ENCODE data around the gene TNS2.

Gene TNS2

DNA sequence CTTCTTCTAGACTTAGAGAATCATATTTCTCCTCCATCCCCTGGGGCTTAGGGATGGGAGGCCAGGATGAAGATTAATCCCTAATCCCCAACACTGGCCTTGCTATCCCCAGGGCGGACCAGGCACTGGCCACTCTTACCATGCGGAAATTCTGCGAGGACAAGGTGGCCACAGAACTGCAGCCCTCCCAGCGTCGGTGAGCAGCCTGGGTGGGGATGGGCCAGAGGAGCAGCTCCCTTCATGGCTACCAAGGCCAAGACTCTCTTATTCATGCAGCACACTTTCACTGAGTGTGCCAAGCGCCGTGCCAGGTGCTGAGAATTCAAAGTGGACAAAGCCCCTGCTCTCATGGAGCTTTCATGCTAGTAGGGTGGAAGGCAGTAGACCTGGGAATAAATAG lies 7.0 kb downstream of the TNS2 start:
- FAIRE-seq, result no peak

DNA sequence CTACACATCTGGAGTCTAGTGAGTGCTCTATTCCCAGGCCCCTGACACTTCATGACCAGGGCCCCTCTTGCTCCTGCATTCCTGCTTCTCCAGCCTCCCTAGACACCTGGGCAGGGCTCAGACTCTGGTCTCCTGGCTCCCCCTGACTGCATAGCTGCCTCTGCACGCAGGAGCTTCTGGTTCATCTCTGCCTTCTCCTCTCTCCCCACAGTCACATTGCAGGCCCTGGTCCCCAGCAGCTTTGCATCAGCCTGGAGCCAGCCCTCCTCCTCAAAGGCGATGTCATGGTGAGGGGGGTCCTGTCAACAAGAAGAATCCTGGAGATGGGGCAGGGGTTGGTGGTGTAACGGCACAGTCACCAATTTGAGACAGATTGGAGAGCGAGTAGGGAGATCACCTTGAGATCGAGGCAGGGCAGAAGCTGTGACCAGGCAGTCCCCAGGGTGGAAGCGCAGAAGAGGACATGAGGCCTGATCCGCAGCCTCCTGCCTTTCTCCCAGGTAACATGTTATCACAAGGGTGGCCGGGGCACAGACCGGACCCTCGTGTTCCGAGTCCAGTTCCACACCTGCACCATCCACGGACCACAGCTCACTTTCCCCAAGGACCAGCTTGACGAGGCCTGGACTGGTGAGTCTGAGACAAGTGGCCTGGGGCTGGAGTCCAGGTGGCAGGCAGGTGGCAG lies 8.1 kb downstream of the TNS2 start:
- no peak for FAIRE-seq

DNA sequence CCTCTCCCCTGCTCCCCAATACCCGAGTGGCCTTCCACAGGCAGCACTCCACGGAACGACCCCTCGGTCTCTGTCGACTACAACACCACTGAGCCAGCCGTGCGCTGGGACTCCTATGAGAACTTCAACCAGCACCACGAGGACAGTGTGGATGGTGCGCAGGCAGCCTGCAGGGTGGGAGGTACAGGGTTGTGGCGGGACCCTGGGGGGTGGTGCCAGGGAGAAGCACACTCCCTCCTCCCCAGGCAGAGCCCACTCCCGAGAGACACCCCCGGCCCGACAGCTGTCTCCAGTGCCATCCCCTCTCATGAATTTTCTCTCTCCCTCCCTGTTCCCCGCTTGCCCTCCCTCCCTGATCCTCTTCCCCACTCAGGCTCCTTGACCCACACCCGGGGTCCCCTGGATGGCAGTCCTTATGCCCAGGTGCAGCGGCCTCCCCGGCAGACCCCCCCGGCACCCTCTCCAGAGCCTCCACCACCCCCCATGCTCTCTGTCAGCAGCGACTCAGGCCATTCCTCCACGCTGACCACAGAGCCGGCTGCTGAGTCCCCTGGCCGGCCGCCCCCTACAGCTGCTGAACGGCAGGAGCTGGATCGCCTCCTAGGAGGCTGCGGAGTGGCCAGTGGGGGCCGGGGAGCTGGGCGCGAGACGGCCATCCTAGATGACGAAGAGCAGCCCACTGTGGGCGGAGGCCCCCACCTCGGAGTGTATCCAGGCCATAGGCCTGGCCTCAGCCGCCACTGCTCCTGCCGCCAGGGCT lies 9.0 kb downstream of the TNS2 start:
- FAIRE-seq, result no peak

DNA sequence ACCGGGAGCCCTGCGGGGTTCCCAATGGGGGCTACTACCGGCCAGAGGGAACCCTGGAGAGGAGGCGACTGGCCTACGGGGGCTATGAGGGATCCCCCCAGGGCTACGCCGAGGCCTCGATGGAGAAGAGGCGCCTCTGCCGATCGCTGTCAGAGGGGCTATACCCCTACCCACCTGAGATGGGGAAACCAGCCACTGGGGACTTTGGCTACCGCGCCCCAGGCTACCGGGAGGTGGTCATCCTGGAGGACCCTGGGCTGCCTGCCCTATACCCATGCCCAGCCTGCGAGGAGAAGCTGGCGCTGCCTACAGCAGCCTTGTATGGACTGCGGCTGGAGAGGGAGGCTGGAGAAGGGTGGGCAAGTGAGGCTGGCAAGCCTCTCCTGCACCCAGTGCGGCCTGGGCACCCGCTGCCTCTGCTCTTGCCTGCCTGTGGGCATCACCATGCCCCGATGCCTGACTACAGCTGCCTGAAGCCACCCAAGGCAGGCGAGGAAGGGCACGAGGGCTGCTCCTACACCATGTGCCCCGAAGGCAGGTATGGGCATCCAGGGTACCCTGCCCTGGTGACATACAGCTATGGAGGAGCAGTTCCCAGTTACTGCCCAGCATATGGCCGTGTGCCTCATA lies 9.7 kb downstream of the TNS2 start:
- FAIRE-seq, result no peak

DNA sequence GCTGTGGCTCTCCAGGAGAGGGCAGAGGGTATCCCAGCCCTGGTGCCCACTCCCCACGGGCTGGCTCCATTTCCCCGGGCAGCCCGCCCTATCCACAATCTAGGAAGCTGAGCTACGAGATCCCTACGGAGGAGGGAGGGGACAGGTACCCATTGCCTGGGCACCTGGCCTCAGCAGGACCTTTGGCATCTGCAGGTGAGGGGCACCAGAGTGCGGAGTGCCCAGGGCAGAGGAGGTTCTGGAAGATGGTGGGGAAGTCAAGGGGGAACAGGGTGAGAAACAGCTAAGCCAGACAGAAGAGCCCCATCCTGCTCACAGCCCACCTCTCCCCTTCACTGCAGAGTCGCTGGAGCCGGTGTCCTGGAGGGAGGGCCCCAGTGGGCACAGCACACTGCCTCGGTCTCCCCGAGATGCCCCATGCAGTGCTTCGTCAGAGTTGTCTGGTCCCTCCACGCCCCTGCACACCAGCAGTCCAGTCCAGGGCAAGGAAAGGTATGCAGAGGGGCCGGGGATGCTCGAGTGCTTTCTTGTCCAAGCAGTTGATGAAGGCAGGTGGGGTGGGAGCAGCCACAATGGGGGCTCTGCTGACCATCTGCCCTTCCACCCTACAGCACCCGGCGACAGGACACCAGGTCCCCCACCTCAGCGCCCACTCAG lies 10.3 kb downstream of the TNS2 start:
- FAIRE-seq, result no peak

DNA sequence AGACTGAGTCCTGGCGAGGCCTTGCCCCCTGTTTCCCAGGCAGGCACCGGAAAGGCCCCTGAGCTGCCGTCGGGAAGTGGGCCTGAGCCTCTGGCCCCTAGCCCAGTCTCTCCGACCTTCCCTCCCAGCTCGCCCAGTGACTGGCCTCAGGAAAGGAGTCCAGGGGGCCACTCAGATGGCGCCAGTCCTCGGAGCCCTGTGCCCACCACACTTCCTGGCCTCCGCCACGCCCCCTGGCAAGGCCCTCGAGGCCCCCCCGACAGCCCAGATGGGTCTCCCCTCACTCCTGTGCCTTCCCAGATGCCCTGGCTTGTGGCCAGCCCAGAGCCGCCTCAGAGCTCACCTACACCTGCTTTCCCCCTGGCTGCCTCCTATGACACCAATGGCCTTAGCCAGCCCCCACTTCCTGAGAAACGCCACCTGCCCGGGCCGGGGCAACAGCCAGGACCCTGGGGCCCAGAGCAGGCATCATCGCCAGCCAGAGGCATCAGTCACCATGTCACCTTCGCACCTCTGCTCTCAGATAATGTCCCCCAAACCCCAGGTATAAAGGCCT lies 10.9 kb downstream of the TNS2 start:
- FAIRE-seq, result no peak

DNA sequence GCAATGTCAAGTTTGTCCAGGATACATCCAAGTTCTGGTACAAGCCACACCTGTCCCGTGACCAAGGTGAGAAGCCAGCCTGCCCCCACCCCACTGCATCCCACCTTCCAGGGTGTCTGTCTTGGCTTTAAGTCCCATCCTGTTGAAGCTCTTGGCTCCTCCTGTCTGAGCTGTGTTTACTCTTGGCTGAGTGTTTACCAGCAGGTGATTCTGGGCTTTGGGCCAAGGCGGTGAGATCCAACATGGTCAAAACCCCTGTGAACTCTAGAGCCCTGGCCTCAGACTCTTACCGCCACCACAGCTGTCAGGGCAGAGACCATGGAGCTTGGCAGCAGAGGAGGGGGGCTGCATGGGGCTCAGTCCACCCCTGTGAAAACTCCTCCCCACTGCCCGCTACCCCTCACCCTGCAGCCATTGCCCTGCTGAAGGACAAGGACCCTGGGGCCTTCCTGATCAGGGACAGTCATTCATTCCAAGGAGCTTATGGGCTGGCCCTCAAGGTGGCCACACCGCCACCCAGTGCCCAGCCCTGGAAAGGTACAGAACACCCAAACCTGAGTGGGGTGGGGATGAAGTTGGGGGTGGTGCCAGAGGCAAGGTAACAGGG lies 11.6 kb downstream of the TNS2 start:
- no peak for FAIRE-seq

DNA sequence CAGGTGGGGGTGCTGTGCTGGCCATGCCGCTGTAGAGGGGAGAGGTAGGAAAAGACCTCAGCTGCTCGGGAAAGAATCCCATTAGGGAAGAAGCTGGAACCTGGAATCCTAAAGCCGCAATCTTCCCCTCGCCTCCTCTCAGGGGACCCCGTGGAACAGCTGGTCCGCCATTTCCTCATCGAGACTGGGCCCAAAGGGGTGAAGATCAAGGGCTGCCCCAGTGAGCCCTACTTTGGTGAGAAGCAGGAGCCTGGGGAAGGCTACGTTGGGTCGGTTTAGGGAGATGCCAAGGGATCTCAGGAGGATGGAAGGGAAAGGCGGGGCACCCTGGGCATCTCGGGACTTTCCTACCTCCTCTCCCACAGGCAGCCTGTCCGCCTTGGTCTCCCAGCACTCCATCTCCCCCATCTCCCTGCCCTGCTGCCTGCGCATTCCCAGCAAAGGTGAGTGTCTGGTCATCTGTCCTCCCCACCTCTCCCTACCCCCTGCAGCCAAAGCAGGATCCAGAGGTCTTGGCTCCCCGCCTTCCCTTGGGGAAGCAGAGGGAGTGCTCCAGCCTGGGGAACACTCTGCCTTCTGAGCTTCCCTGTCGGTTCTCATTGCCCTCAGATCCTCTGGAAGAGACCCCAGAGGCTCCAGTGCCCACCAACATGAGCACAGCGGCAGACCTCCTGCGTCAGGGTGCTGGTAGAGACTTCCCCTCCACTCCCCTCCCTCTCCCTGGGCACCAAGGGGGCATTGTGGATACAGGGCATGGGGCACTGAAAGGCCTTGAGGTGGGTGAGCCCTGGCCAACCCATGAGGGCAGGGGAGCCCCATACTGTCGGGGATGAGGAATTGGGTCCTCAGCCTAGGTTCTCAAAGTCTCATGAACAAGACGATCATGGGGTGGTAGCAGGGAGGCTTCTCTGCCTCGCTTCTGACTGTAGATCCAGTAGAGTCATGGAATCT lies 12.4 kb downstream of the TNS2 start:
- FAIRE-seq, result no peak

DNA sequence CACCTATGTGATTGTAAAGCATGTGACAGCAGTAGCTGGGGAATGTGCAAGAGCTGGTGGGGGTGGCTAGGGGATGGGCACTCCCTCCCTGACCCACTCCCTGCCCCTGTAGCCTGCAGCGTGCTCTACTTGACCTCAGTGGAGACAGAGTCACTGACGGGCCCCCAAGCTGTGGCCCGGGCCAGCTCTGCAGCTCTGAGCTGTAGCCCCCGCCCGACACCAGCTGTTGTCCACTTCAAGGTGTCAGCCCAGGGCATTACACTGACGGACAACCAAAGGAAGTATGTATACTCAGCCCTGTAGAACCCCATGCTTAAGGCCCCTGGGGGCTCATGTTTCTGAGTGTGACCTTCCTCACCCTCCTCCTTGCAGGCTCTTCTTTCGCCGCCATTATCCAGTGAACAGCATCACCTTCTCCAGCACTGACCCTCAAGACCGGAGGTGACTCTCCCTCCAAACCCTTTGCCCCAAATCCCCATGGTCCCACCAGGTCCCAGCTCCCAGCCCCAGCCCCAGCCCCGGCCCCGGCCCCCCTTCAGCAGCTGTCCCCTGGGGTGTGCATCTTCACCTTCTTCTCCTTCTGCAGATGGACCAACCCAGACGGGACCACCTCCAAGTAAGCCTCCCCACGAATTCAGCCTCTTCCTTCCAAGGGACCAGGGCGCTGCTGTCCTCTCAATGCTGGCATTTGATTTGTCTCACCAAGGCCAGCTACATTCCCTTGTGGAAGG lies 13.3 kb downstream of the TNS2 start:
- no peak for FAIRE-seq

DNA sequence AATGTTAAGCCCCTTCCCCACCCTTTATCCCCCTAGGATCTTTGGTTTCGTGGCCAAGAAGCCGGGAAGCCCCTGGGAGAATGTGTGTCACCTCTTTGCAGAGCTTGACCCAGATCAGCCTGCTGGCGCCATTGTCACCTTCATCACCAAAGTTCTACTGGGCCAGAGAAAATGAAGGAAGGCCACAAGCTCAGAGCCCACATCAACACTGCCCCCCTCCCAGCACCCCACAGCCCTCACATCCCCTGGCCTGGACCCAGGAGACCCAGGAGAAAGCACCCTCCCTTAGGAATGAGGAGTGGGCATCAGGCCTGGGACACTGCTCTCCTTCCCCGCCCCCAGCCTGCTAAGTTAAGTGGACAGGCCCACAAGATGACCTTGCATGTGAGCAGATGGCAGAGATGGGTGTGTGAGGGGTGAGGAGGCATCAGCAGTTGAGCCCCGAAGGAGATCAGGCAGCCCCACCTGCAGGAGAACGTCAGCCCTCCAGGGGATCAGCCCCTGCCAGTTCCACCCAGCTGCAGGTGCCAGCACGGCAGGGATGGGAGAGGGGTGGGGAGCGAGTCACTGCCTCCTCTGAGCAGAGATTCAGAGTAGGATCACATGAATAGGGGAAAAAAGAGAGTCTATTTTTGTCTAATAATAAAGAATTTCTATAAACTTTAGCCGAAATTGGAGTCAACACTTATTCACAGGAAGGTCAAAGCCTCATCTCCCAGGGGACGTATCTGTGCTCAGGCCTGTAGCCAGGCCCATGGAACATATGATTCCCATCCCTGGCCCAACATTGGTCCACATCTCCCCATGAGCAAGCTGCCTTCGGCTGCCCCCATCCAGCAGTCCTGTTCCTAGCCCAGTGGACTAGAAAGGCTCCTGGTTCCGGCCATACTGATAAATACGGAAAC lies 14.1 kb downstream of the TNS2 start:
- FAIRE-seq, result no peak

DNA sequence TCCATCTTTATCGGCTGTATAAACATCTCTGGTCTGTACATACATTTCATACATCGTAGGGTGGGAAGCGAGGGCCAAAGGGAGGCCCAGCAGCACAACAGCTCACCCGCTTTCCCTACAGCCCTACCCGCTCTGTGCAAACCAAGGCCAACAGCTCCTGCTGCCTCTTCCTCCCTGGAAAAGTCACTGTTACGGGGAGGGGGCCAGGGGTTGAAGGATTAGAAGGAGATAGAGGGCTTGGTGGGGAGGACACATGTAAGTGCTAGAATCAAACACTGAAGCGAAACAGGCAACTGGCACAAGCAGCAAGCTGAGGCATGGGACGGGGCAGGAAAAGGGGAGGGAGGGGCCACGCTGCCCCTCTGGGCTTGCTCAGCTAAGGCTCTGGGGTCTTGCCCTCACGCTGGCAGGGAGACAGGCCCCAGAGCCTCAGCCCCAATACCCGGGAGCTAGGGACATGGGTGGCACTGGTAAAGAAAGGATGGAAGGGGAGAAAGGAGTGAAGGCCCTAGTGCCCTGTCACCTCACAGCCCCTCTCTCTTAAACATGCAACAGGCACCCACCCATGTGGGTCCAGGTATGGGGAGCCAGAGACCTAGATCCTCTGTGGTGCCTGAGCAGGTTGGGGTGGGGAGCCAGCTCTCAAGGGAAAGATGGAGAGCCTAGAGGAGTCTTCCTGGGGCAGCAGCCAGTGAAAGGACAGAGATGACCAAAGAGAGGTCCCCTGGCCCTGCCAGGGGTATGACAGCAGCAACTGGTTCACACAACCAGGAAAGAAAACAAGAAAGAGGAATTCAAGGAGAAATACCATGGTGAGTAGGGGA lies 15.0 kb downstream of the TNS2 start:
- FAIRE-seq, result no peak

DNA sequence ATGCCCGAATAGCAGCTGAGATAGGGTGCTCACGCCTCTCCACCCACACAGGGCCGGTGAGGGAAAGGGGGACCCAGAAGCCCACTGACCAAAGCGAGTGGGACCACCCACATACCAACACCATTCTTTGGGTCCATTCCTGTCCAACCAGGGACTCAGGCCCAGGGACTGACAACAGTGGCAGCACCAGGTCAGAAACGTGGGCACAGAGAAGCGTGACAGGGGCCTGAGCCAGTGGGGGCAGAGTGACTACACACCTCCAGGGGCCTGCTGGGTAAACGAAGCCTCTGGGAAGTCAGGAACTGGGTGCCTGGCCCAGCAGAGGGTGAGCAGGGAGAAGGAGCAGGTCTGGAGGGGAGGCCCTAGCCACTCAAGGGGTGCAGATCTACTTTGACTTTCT lies 15.6 kb downstream of the TNS2 start:
- no peak for FAIRE-seq

DNA sequence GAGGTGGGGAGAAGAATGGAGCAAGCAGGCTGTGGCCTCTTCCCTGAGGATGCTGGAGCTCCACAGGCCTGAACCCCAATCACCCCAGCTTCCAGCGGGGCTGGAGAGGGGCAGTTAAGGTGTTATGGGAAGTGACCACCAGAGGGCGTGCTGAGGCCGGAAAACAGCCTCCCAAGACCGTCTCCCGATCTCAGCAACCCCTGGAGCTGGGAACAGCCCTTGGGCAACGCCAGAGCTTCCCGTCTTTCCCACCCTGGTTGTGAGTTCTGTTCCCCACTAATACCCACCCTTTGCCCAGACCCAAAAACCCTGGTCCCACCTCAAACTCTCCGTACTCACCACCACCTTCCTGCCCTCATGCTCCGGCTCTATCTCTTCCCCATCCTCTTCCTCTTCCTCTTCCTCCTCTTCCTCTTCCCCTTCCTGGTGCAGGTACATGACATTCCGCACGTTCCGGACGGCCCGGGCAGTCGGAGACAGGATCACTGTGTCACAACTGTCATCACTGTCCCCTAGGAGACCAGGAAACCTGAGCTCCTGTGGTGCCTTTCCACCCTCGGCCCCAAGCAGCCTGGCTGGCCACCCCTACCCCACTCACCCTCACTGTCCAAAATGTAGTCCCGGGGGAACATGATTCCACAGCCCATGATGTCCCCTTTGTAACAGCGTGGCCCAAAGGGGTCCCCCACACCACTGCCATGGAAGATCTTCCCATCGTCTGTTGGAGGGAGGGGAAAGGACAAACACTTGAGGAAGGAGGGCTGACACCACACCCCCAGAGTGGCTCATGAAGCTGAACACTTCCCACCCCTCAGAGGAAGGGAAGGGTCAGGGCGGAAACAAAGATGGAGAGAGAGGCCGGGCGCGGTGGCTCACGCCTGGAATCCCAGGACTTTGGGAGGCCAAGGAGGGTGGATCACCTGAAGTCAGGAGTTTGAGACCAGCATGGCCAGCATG lies 16.4 kb downstream of the TNS2 start:
- FAIRE-seq, result no peak

DNA sequence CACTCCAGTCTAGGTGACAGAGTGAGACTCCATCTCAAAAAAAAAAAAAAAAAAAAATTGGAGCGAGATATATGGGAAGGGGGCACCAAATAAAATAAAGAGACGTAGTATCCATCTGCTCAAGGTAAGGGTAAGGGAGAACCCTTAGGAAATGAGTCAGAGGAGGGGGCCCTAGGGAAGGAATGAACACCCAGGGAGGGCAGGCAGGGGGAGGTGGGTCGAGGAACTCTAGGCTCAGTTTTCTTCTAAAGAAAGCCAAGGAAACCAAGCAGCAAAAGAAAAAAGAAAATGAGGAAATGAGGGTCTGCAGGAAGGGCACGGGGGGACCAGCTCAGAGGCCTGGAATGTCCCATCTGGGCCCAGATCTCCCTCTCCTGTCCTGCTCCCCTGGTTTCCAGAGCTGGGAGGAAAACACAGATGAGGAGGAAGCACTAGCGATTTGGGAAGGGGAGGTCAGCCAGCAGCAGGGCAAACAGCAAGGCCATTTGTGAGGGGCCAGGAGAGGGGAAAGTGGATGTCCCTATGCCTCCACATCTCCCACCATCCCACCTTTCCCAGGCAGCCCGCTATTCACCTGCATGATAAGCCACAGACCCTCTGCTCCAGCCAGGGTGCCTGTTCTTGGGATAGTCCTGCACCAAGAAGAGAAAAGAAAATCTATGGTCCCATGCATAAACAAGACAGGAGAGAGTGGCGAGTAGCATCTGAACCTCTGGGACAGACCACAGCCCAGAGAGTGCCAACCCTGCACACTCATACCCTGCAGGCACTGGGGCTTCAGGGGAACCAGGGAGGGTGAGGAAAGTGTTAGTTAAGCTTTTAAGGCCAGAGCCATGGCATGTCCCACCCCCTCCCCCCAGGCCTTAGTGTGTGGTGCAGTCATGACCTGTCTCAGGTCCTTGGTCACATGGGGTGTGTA lies 17.5 kb downstream of the TNS2 start:
- no peak for FAIRE-seq

DNA sequence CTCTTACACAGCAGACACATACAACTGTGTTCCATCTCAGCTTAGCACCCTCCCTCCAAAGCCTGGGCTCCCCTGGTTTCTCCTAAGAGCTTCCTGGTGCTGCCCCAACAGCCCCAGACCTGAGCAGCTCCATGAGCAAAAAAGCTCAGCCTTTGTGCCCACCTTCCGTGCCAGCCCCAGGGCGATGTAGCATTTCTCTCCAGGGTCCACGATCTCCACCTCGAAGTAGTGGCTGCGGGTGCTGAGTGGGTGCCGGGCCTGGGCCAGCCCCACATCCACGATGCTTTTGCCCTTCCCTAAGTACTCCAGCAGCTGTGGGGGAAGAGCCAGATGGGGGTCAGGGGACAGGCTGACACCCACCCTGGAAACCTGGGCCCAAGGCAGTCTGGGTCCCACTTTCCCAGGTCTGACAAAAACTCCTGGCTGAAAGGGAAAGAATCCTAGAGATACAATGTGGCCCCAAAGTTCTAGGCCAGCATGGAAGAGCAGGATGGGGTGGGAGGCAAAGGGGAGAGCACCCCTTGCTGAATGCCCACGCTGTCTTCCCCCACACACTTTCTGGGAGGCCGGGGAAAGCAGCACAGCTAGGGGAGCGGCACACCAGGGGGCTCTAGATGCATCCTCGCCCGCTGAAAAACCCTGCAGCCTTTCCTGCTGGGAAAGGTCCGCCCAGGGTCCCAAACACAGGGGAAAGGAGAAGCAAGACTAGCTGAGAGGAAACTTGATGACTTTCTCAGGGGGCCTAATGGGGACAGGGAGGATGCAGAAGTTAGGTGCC lies 18.3 kb downstream of the TNS2 start:
- no peak for FAIRE-seq
